Astrocyte (in vitro differentiated cells and primary cell): ENCODE measurements around the gene METTL24.

Source experiments
- EZH2 ChIP-seq: IDR thresholded peaks from 2 replicates; pipeline ENCODE4 v1.6.1; 2012; ENCODE audit warnings: mild to moderate bottlenecking, low read length, inconsistent platforms; ENCODE audit not compliant: insufficient read depth
- TF ChIP-seq, protein P1 (sequence below): IDR thresholded peaks from 2 replicates; pipeline ENCODE4 v1.5.1; 2011; ENCODE audit warnings: low read depth, mild to moderate bottlenecking, inconsistent platforms, low read length, moderate library complexity; ENCODE audit not compliant: insufficient read depth

DNA sequence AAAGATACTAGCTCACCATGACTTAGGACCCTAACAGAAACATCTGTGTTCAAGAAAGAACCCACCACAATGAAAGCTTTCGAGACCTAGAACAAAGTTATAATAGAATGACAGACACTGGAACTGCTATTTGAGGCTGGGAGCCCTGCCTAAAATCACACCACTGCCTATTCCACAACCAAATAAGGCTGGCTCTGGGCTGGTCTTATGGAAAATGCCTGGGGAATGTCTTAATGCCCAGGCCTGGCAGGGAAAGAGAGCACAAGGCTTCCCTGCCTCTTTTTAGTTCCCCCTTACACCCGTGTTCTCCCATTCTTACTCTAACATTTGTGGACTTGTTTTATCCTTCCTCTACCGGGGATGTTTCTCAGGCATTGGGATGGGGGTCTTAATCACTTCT lies 5.6 kb upstream of the METTL24 start:
- no peak for TF ChIP-seq EZH2
- TF ChIP-seq, protein P1, sequence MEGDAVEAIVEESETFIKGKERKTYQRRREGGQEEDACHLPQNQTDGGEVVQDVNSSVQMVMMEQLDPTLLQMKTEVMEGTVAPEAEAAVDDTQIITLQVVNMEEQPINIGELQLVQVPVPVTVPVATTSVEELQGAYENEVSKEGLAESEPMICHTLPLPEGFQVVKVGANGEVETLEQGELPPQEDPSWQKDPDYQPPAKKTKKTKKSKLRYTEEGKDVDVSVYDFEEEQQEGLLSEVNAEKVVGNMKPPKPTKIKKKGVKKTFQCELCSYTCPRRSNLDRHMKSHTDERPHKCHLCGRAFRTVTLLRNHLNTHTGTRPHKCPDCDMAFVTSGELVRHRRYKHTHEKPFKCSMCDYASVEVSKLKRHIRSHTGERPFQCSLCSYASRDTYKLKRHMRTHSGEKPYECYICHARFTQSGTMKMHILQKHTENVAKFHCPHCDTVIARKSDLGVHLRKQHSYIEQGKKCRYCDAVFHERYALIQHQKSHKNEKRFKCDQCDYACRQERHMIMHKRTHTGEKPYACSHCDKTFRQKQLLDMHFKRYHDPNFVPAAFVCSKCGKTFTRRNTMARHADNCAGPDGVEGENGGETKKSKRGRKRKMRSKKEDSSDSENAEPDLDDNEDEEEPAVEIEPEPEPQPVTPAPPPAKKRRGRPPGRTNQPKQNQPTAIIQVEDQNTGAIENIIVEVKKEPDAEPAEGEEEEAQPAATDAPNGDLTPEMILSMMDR, result no peak
